ENCODE data around the gene SLC7A4. TPM values are rescaled to one million over a fixed set of nuclear protein-coding genes. Genes with fewer than 3 reads are reported as not detected.
"Not testable (repeated sequence)": the region's sequence is repeated elsewhere in the genome, so short reads cannot be mapped to it uniquely, and the experiment has no call there.

SLC7A4 gene
- total RNA-seq, 4 donors from 2014 or later, result 2.2 to 13.0 (median 5.8) TPM

GRCh38 chr22:21012446-21013407 lies 19.6 kb downstream of the SLC7A4 start:
- TF ChIP-seq, protein P1, sequence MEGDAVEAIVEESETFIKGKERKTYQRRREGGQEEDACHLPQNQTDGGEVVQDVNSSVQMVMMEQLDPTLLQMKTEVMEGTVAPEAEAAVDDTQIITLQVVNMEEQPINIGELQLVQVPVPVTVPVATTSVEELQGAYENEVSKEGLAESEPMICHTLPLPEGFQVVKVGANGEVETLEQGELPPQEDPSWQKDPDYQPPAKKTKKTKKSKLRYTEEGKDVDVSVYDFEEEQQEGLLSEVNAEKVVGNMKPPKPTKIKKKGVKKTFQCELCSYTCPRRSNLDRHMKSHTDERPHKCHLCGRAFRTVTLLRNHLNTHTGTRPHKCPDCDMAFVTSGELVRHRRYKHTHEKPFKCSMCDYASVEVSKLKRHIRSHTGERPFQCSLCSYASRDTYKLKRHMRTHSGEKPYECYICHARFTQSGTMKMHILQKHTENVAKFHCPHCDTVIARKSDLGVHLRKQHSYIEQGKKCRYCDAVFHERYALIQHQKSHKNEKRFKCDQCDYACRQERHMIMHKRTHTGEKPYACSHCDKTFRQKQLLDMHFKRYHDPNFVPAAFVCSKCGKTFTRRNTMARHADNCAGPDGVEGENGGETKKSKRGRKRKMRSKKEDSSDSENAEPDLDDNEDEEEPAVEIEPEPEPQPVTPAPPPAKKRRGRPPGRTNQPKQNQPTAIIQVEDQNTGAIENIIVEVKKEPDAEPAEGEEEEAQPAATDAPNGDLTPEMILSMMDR (IDR thresholded peaks at IDR 0.05), result no peak
- no peak for ATAC-seq (ENCODE audit: low FRiP score)
- no peak for DNase-seq (ENCODE audit: low spot score)

DNA sequence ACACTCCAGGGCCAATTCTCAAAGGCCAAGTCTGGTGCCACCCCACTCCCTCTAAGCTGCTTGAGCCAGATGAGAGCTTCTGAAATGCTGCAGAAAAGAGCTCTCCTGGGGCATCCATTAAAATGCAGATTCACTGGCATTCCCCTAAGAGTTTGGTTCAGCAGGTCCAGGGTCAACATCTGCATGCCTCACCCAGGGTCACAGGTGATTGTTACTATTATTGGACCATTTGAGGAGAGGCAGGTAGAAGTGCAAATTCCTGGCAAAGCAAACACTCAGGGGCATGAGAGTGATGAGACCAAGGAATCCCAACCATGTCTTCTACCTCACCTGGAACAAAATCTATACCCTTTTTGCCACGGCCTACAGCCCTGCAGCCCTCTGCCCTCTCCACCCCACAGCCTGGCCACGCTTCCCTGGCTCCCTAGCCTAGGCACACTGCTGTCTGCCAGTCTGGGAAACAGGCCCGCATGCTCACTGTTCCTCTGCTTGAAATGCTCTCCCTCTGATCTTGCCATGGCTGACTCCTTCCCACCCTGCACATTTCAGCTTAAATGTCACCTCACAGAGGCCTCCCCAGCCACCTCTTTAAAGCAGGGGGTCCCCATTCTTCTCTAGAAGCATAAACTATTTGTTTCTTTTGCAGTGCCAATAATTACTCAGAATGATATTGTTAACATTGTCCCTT lies 21.8 kb downstream of the SLC7A4 start:
- DNase-seq (ENCODE audit: low spot score) (no peak), ATAC-seq (ENCODE audit: low FRiP score) (no peak)
- TF ChIP-seq, protein P1 (IDR thresholded peaks at IDR 0.05), result no peak

- DNase-seq (ENCODE audit: low spot score) (no peak), ATAC-seq (ENCODE audit: low FRiP score) (no peak)
- TF ChIP-seq, protein P1 (IDR thresholded peaks at IDR 0.05), result no peak
Observed at GRCh38 chr22:21009638-21010425, 22.5 kb downstream of the SLC7A4 start.

DNA sequence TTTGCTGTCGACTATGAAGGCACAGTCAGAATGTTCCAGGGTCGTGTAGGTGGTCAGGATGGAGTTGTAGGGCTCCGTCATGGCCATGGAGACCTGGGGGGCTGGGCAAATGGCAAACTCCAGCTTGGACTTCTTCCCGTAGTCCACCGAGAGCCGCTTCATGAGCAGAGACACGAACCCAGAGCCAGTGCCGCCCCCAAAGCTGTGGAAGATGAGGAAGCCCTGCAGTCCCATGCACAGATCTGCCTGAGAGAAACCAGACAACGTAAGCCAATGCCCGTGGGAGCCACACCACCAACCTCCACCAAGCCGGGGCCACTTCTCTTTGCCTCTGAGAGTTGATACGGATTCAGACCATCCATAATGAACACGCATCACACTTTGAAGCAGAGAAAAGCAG lies 23.2 kb downstream of the SLC7A4 start:
- DNase-seq (ENCODE audit: low spot score); ATAC-seq (ENCODE audit: low FRiP score): not testable (repeated sequence)

DNA sequence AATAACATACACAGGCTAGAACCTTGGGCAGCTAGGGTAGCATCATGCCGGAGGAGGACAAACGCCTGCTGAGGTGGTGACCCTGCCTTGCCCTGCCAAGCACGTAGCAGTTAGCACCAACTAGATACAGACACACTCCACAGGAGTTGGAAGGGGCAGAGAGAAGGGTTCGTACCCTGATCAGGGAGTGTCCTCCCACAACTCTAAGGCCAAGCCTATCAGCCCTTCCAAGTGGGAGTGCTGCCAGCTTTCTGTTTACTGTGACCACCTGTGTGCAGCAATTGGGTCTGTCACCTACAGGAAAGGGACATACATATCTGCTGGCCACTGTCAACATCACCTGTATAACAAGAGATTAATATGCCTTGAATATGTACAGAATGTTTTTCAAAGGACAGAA lies 28.6 kb downstream of the SLC7A4 start:
- DNase-seq (ENCODE audit: low spot score) (no peak), ATAC-seq (ENCODE audit: low FRiP score) (no peak)
- TF ChIP-seq, protein P1 (IDR thresholded peaks at IDR 0.05), result no peak

- peak; percentile 94 for ATAC-seq (ENCODE audit: low FRiP score)
- TF ChIP-seq, protein P1 (IDR thresholded peaks at IDR 0.05), result no peak
- peak; percentile 92 for DNase-seq (ENCODE audit: low spot score)
Observed at GRCh38 chr22:21001601-21002325, 30.6 kb downstream of the SLC7A4 start, which contains the start of gene THAP7. Gene THAP7, minus strand, starts transcription at chr22:21002118. Its CDS starts 207 bp downstream, at chr22:21001911.

All from omental fat pad (tissue), 4 donors.